Measurements from ENCODE around the gene WDR82.

The WDR82 gene

GRCh38 chr3:52306978-52307377, 28.5 kb upstream of the WDR82 start:
- FAIRE-seq: no peak

- no peak for FAIRE-seq
Observed at GRCh38 chr3:52305926-52306325, 27.5 kb upstream of the WDR82 start.

- FAIRE-seq: no peak
Observed at GRCh38 chr3:52303811-52304210, 25.4 kb upstream of the WDR82 start.

GRCh38 chr3:52302426-52303145, 24.1 kb upstream of the WDR82 start:
- FAIRE-seq: no peak

- no peak for FAIRE-seq
Observed at GRCh38 chr3:52299879-52300611, 21.6 kb upstream of the WDR82 start.

- FAIRE-seq: no peak
Observed at GRCh38 chr3:52299247-52299878, 20.9 kb upstream of the WDR82 start.

GRCh38 chr3:52298149-52299098, 20.0 kb upstream of the WDR82 start:
- FAIRE-seq: no peak

- FAIRE-seq: no peak
Observed at GRCh38 chr3:52297242-52298148, 19.0 kb upstream of the WDR82 start.

- no peak for FAIRE-seq
Observed at GRCh38 chr3:52295671-52296208, 17.3 kb upstream of the WDR82 start.

GRCh38 chr3:52294320-52295150, 16.1 kb upstream of the WDR82 start:
- FAIRE-seq: no peak

GRCh38 chr3:52293491-52294319, 15.3 kb upstream of the WDR82 start:
- no peak for FAIRE-seq

GRCh38 chr3:52292247-52293065, 14.0 kb upstream of the WDR82 start:
- no peak for FAIRE-seq

- FAIRE-seq: no peak
Observed at GRCh38 chr3:52291508-52292181, 13.2 kb upstream of the WDR82 start.

- no peak for FAIRE-seq
Observed at GRCh38 chr3:52290596-52291507, 12.4 kb upstream of the WDR82 start.

GRCh38 chr3:52289747-52290595, 11.5 kb upstream of the WDR82 start:
- no peak for FAIRE-seq

- FAIRE-seq: no peak
Observed at GRCh38 chr3:52289338-52289746, 10.9 kb upstream of the WDR82 start.

Measured in G401.6 (cell line).